ENCODE data around the gene KCNK1.

Gene KCNK1

DNA sequence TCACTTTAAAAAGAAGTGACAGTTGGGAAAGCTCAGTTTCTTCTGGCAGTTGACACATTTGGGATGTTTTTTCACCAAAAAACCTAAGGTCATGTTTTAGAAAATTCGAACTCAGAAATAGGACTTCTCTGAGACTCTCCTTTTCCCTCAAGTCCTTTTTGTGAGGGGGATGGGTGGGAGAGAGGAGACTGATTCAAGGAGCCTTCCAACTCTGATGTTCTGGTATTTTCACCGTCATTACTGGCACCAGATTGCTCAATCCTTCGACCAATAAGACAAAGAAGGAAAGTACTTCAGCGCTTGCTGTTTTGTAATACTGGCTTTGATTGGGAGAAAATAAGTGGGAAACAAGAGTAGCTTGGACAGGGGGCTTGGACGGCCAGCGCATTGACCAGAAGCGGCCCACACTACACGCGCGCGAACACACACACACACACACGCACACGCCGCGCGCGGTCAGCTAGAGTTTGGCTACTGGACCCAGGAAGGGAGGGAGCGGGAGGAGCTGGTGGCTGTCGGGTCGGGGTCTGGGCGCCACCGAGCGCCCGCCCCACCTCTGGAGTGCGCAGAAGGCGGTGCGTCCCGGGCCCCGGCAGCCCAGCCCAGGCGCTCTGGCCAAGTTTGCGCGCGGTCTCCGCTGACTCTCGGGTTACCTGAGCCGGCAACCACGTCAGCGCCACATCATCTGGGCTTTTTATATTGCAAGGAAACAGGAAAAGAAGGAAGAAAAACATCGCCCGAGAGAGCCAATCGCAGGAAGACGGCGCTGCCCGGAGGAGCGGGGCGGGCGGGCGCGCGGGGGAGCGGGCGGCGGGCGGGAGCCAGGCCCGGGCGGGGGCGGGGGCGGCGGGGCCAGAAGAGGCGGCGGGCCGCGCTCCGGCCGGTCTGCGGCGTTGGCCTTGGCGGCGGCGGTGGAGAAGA lies at the start of gene KCNK1:
Gene KCNK1 (plus strand): TSS at position 855 of the 921 bp plus-strand sequence. CDS start 66 bp downstream, at position 921.
- DNase-seq = no peak

DNA sequence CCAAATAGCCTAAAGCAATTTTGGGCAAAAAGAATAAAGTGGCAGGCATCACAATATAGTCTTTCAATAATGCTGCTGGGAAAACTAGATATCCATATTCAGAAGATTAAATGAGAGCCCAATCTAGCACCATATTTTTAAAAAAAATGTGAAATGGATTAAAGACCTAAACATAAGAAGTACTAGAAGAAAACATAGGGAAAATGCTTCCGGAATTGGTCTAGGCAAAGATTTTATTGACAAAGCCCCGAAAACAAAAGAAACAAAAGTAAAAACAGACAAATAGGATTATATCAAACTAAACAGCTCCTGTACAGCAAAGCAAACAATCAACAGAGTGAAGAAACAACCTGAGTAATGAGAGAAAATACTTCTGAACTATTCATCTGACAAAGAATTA lies 48.6 kb upstream of the KCNK1 start:
- no peak for DNase-seq

DNA sequence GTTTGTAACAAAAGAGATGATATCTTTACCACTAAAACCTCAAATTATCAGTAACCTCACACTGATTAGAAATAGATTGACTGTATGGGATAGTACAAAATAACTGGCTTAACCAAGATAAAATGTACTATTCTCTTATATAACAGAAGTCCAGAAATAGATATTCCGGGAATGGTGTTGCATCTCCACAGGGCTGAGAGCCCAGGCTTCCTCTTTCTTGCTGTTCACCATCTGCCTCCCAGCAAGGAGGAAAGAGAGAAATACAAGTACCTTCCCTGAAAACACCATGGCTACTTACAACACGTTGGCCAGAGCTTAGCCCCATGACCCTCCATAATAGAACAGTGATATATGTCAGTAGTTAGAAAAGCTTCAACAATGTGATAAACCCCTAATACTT lies 47.0 kb upstream of the KCNK1 start:
- DNase-seq = no peak

GRCh38 chr1:233569636-233570035 lies 44.3 kb upstream of the KCNK1 start:
- no peak for DNase-seq

- DNase-seq = no peak
Observed at GRCh38 chr1:233570216-233570615, 43.7 kb upstream of the KCNK1 start.

- no peak for DNase-seq
Observed at GRCh38 chr1:233570706-233571105, 43.2 kb upstream of the KCNK1 start.

DNA sequence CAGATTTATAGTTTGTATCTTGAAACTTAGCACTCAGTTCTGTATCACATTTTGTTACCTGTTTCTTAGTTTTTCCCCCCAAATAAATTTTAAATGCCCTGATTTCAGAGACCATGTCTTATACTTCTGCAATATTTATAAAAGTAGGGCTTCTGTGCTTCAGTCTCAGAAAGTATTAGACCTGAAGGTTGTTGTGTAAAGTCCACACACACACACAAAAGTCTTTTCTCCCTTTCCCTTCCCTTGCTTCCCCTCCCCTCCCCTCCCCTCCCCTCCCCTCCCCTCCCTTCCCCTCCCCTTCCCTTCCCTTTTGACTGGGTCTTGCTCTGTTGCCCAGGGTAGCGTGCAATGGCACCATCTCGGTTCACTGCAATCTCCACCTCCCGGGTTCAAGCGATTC lies 41.0 kb upstream of the KCNK1 start:
- no peak for DNase-seq

- no peak for DNase-seq
Observed at GRCh38 chr1:233575450-233575849, 38.5 kb upstream of the KCNK1 start.

DNA sequence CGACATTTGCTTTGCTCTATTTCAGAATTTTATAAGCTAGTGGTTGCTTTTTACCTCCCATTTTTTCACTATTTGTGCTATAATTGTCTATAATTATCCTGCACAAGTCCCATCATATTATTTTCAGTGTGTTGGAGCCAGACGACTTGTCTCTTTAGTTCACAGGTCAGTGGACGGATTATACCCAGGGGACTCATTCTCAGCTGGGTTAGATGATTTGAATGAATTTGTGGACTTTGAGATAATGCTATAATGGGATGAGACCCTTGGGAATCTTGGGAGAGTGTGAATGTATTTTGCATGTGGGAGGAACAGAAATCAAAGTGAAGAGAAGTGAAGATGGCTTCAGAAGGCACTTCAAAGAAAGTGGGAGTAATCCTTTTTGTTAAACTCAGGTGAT lies 31.5 kb upstream of the KCNK1 start:
- no peak for DNase-seq

GRCh38 chr1:233584376-233584775 lies 29.5 kb upstream of the KCNK1 start:
- no peak for DNase-seq

DNA sequence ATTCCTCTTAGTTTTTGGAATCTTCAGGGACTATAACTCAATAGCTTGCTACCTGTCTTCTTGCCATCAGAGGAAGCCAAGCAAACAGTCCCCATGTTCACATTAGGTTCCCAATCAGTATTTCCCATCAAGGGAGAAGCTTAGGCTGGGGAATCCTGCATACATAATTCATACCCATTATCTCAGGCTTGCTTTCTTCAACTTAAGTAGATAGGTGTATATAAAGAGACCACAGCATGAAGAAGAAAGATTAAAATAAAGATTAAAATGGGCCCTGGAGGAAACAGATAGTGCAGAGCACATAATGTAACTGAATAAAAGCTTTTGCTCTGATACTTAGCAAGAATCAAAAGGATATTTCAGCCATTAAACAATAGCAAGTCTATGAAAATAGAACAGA lies 29.0 kb upstream of the KCNK1 start:
- DNase-seq = no peak

- no peak for DNase-seq
Observed at GRCh38 chr1:233586301-233586700, 27.6 kb upstream of the KCNK1 start.

DNA sequence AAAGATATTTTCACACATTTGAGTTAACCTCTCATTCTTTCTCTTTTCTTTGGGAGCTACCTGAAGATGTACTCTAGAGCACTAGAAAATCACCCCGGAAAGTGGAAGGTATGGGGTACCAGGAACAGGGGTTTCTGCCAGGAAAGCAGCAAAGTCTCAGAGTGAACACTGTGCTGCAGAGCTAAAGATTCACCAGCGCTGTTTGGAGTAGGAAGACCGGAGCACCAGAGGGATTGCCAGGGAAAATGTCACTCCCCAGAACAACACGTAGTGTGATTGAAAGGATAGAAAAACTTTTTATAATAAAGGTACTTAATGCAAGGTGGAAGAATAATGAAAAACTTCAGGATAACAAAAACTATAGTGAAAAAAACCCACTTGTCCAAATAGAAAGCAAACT lies 26.7 kb upstream of the KCNK1 start:
- DNase-seq = no peak

- DNase-seq = no peak
Observed at GRCh38 chr1:233587958-233588799, 25.7 kb upstream of the KCNK1 start.

DNA sequence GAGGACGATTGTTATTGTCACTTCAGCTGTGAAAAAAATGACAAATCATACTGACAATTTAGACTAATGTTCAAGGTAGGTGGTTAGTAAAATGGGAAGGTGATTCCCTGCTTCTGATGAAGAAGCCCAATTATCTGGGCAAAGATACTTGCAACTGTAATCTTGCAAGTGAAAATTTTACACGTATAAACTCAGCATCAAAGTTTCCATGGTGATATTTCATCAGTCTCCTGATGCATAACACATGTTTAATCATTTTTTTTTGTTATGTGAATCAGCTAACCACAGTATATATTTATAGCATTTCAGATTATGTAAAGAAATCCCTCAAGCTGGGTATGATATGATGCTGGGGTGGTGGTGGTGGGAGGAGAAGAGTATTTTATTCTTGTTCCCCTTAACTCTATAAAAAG lies 16.4 kb upstream of the KCNK1 start:
- no peak for DNase-seq

DNA sequence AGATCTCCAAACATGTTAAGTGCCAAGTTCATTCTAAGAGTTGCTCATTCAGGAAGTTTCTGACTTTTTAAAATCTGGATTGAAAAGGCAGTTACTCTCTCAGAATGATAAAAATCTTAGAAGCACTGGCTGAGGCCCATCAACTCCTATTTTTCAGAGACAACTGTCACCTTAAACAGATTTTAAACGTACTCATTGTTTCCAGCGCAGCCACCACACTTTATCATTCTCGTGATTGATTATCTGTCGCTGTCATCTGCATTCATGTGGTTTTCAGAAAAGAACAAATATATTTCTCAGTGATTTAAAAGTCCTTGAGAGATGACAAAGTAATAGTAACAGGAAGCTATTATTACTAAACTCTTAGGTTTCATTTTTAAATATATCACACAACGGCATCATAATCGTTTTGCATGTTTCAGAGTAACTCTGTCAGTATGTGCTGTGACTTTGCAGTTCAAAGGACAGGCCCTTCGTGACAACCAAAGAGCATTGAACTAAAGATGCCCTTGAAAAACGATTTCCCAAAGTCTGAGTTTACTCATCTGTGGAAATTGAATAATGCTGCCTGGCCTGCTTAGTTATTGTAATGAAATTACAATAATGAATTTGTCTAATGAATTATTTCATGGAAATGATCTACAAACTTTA lies 14.9 kb upstream of the KCNK1 start:
- no peak for DNase-seq

GRCh38 chr1:233599542-233600073 lies 14.3 kb upstream of the KCNK1 start:
- no peak for DNase-seq

DNA sequence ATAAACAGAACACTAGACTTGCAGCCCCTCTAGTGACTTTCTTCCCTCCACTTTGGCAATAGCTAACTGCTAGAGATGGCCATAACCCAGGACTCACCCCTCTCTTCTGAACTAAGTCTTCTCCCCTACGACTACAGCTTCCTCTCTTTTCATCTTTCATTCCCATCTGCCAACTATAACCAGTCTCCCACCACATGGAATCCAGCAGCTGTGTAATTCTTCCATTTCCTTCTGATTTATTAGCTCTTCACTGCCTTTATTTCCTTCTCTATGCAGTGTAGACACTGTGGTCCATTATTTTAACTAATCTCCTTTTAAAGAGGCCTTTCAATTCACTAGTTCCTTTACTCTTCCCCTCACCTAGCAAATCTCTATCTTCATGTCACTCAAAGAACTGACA lies 13.4 kb upstream of the KCNK1 start:
- no peak for DNase-seq

DNA sequence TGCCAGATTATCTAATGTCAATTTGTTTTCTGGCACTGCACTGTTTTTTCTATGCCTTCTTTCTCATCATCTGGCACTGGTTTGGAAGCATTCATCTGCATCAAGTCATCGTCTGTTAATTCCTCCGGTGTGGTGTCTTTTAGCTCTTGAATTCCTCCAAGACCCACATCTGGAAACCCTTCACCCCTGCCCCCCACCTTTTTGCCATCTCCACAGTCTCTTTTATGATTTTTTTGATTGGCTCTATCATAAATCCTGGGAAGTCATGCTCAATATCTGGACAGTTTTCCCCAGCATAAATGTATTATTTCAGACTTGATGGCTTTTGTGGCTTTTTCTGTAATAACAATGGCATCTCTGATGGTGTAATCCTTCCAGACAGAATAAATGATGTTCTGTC lies 10.4 kb upstream of the KCNK1 start:
- DNase-seq = no peak

DNA sequence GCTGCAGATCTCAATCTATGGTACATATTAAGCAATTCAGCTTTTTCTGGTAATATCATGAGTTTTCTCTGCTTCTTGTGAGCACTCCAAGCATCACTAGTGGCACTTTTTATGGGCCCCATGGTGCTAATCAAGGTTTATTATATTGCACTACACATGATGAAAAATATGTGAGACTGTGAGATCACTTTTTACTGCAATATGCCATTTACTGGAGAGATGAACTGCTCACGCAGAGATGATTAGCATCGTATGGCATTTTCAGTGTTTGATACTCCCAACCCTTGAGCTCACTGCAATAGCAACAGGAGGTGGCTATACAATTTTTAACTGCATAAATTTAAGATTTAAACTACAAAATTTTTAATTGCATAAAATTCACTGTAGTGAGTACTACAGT lies 8.7 kb upstream of the KCNK1 start:
- DNase-seq = no peak

GRCh38 chr1:233606813-233607212 lies 7.1 kb upstream of the KCNK1 start:
- no peak for DNase-seq

DNA sequence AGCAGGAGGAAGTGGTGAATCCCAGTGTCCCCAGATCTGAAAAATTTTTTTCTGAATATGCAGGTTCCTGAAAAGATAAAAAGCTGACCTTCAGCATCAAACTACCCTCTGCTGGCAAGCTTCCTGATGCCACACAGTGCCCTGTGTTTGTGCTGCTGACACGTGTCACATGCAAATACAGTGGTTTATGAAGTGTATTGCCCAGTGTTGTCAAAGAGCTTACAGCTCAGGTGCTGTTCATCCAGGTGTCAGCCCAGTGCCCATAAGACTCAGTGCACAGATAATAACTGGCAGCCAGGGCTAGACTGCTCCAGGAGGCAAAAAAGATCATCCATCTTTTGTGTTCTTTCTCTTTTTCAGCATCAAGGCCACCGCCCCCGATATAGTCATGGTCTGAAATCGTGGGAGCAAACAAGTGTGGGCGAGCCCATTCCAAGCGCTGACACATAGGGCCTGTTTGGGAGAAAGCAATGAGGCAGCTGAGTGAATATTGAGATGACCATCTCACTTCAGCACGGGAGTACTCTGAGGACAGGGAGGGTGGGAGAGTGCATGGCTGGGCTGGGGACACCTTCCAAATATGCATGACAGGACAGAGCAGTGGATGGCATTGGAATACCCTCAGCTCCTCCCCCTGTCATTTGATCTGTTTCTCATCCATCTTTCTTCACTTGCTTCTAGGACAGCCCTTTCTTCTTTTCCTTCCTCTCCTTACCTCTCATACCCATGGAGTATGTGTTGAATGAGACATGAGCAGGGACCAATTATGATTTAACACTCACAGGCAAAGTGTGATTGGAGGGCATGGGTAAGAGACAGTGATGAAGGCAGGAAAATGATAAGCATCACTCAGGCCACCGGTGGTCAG lies 6.4 kb upstream of the KCNK1 start:
- DNase-seq = no peak

All from stimulated activated naive CD4-positive, alpha-beta T cell (primary cell).